Activated naive CD8-positive, alpha-beta T cell (primary cell): ENCODE data around the gene MOK.
"Not testable (repeated sequence)": the region's sequence is repeated elsewhere in the genome, so short reads cannot be mapped to it uniquely, and the experiment has no call there.

Experiments
- H3K27ac Mint-ChIP-seq: one replicate; pipeline ENCODE4 v1.8.0; 2021; ENCODE audit warnings: mixed read lengths
- H3K27me3 Mint-ChIP-seq: one replicate; pipeline ENCODE4 v1.8.0; 2021; ENCODE audit warnings: mixed read lengths
- H3K36me3 Mint-ChIP-seq: one replicate; pipeline ENCODE4 v1.8.0; 2021; ENCODE audit warnings: mixed read lengths
- H3K4me1 Mint-ChIP-seq: one replicate; pipeline ENCODE4 v1.8.0; 2021; ENCODE audit warnings: low read depth, mixed read lengths
- H3K4me3 Mint-ChIP-seq: one replicate; pipeline ENCODE4 v1.8.0; 2021; ENCODE audit warnings: mild to moderate bottlenecking, mixed read lengths
- H3K9me3 Mint-ChIP-seq: one replicate; pipeline ENCODE4 v1.8.0; 2021; ENCODE audit warnings: low read depth, mixed read lengths

Gene MOK

GRCh38 chr14:102250636-102251035 is 54.3 kb downstream of the MOK start:
- peaks cover 1% of the 10 kb centered on the region for H3K27me3 Mint-ChIP-seq

GRCh38 chr14:102249981-102250380 is 55.0 kb downstream of the MOK start:
- Mint-ChIP-seq H3K4me3 (no peak overlapping the region), H3K27ac (no peak overlapping the region), H3K27me3 (peaks cover 1% of the 10 kb centered on the region), H3K4me1 (no peaks in the 10 kb centered on the region), H3K36me3 (no peaks in the 10 kb centered on the region), H3K9me3 (no peaks in the 10 kb centered on the region)

More at GRCh38 chr14:102250636-102251035, 54.3 kb downstream of the MOK start:
- no peaks in the 10 kb centered on the region for H3K9me3 Mint-ChIP-seq
- no peak overlapping the region for H3K27ac Mint-ChIP-seq
- H3K4me1 Mint-ChIP-seq: no peaks in the 10 kb centered on the region
- no peak overlapping the region for H3K4me3 Mint-ChIP-seq
- no peaks in the 10 kb centered on the region for H3K36me3 Mint-ChIP-seq

- no peak overlapping the region for H3K4me3 Mint-ChIP-seq
- H3K36me3 Mint-ChIP-seq: no peaks in the 10 kb centered on the region
- no peaks in the 10 kb centered on the region for H3K4me1 Mint-ChIP-seq
- no peaks in the 10 kb centered on the region for H3K27me3 Mint-ChIP-seq
- no peak overlapping the region for H3K27ac Mint-ChIP-seq
- no peaks in the 10 kb centered on the region for H3K9me3 Mint-ChIP-seq
These were observed 55.9 kb downstream of the MOK start for GRCh38 chr14:102249041-102249440.

- Mint-ChIP-seq H3K4me1 (no peaks in the 10 kb centered on the region), H3K27me3 (no peaks in the 10 kb centered on the region), H3K27ac (no peak overlapping the region), H3K9me3 (no peaks in the 10 kb centered on the region), H3K4me3 (no peak overlapping the region), H3K36me3 (no peaks in the 10 kb centered on the region)
These were observed 56.8 kb downstream of the MOK start for GRCh38 chr14:102248121-102248520.

GRCh38 chr14:102246071-102246470 is 58.9 kb downstream of the MOK start:
- Mint-ChIP-seq H3K27me3 (no peaks in the 10 kb centered on the region), H3K4me1 (no peaks in the 10 kb centered on the region), H3K27ac (no peak overlapping the region), H3K4me3 (no peak overlapping the region), H3K36me3 (no peaks in the 10 kb centered on the region), H3K9me3 (no peaks in the 10 kb centered on the region)

GRCh38 chr14:102243795-102244194 is 61.2 kb downstream of the MOK start:
- H3K4me1 Mint-ChIP-seq, H3K4me3 Mint-ChIP-seq, H3K27me3 Mint-ChIP-seq: not testable (repeated sequence)

GRCh38 chr14:102241147-102241546 is 63.8 kb downstream of the MOK start:
- peaks cover 2% of the 10 kb centered on the region for H3K27me3 Mint-ChIP-seq
- no peak overlapping the region for H3K4me3 Mint-ChIP-seq
- no peaks in the 10 kb centered on the region for H3K9me3 Mint-ChIP-seq
- H3K4me1 Mint-ChIP-seq: no peaks in the 10 kb centered on the region
- H3K27ac Mint-ChIP-seq: no peak overlapping the region
- no peaks in the 10 kb centered on the region for H3K36me3 Mint-ChIP-seq

More at GRCh38 chr14:102243795-102244194, 61.2 kb downstream of the MOK start:
- not testable (repeated sequence) for H3K27ac Mint-ChIP-seq, H3K9me3 Mint-ChIP-seq, H3K36me3 Mint-ChIP-seq

- H3K9me3 Mint-ChIP-seq, H3K27ac Mint-ChIP-seq, H3K36me3 Mint-ChIP-seq, H3K27me3 Mint-ChIP-seq, H3K4me3 Mint-ChIP-seq, H3K4me1 Mint-ChIP-seq: not testable (repeated sequence)
These were observed 64.5 kb downstream of the MOK start for GRCh38 chr14:102240481-102240880.

GRCh38 chr14:102239231-102239630 is 65.7 kb downstream of the MOK start:
- Mint-ChIP-seq H3K36me3 (no peaks in the 10 kb centered on the region), H3K27ac (no peak overlapping the region), H3K4me3 (no peak overlapping the region), H3K9me3 (no peaks in the 10 kb centered on the region), H3K27me3 (peaks cover 2% of the 10 kb centered on the region), H3K4me1 (no peaks in the 10 kb centered on the region)

- Mint-ChIP-seq H3K9me3 (no peaks in the 10 kb centered on the region), H3K4me1 (no peaks in the 10 kb centered on the region), H3K27me3 (peaks cover 2% of the 10 kb centered on the region), H3K36me3 (no peaks in the 10 kb centered on the region), H3K4me3 (no peak overlapping the region), H3K27ac (no peak overlapping the region)
These were observed 66.2 kb downstream of the MOK start for GRCh38 chr14:102238766-102239165.

- H3K9me3 Mint-ChIP-seq: no peaks in the 10 kb centered on the region
- no peak overlapping the region for H3K27ac Mint-ChIP-seq
- H3K4me3 Mint-ChIP-seq: no peak overlapping the region
- no peaks in the 10 kb centered on the region for H3K4me1 Mint-ChIP-seq
- H3K27me3 Mint-ChIP-seq: peaks cover 2% of the 10 kb centered on the region
- H3K36me3 Mint-ChIP-seq: no peaks in the 10 kb centered on the region
These were observed 66.8 kb downstream of the MOK start for GRCh38 chr14:102238131-102238530.

GRCh38 chr14:102236026-102236425 is 68.9 kb downstream of the MOK start:
- Mint-ChIP-seq H3K4me3 (no peak overlapping the region), H3K36me3 (no peaks in the 10 kb centered on the region), H3K4me1 (no peaks in the 10 kb centered on the region), H3K9me3 (no peaks in the 10 kb centered on the region), H3K27ac (no peak overlapping the region), H3K27me3 (peaks cover 2% of the 10 kb centered on the region)

GRCh38 chr14:102235275-102235897 is 69.6 kb downstream of the MOK start:
- H3K27me3 Mint-ChIP-seq: no peaks in the 10 kb centered on the region
- H3K36me3 Mint-ChIP-seq: no peaks in the 10 kb centered on the region
- H3K9me3 Mint-ChIP-seq: no peaks in the 10 kb centered on the region
- H3K4me1 Mint-ChIP-seq: no peaks in the 10 kb centered on the region
- no peak overlapping the region for H3K27ac Mint-ChIP-seq
- no peak overlapping the region for H3K4me3 Mint-ChIP-seq

GRCh38 chr14:102234331-102235264 is 70.4 kb downstream of the MOK start:
- H3K4me1 Mint-ChIP-seq: no peaks in the 10 kb centered on the region
- no peaks in the 10 kb centered on the region for H3K27me3 Mint-ChIP-seq
- H3K4me3 Mint-ChIP-seq: no peak overlapping the region
- no peaks in the 10 kb centered on the region for H3K9me3 Mint-ChIP-seq
- H3K36me3 Mint-ChIP-seq: no peaks in the 10 kb centered on the region
- no peak overlapping the region for H3K27ac Mint-ChIP-seq

- no peaks in the 10 kb centered on the region for H3K4me1 Mint-ChIP-seq
- no peaks in the 10 kb centered on the region for H3K27me3 Mint-ChIP-seq
- no peak overlapping the region for H3K4me3 Mint-ChIP-seq
- no peak overlapping the region for H3K27ac Mint-ChIP-seq
- H3K36me3 Mint-ChIP-seq: no peaks in the 10 kb centered on the region
- H3K9me3 Mint-ChIP-seq: no peaks in the 10 kb centered on the region
These were observed 71.9 kb downstream of the MOK start for GRCh38 chr14:102233081-102233480.

- Mint-ChIP-seq H3K4me3 (no peak overlapping the region), H3K9me3 (no peaks in the 10 kb centered on the region), H3K27ac (no peak overlapping the region), H3K4me1 (no peaks in the 10 kb centered on the region), H3K27me3 (no peaks in the 10 kb centered on the region), H3K36me3 (no peaks in the 10 kb centered on the region)
These were observed 72.7 kb downstream of the MOK start for GRCh38 chr14:102232348-102232625.
